Measurements from ENCODE around the gene SNTB2. TPM values are rescaled to one million over a fixed set of nuclear protein-coding genes. Genes with fewer than 3 reads are reported as not detected.

The SNTB2 gene
- total RNA-seq, 4 donors from 2014 or later = 32.5 to 60.4 (median 51.8) TPM

DNA sequence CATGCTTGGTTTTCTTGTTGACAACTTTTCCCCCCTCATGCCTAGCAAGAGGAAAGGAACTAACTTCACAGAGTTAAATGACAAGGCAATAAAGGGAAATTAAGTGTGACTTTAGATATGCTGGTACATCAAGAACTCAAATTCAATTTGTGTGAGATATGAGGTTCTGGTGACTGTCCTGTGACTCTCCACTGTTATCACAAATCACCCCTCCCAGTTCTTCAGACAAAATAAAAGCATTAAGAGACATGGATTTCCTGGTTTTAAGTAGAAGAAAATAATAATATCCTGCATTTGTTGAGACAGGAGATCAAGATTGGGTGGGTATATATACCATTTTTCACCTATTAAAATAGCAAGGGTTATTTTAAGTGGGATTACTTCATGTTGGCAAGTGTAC lies 46.2 kb downstream of the SNTB2 start:
- no peak for DNase-seq (ENCODE audit: low spot score in 2 of 2)
- intact Hi-C loops (cut with DNase I; ENCODE audit: low total_unique reads) = no loop called here
- no peak overlapping the region for H3K4me3 ChIP-seq (ENCODE audit: low read depth, poor library complexity, severe bottlenecking)
- no peak for TF ChIP-seq POLR2A (IDR thresholded peaks at IDR 0.05)
- TF ChIP-seq CTCF (IDR thresholded peaks at IDR 0.05) = no peak

DNA sequence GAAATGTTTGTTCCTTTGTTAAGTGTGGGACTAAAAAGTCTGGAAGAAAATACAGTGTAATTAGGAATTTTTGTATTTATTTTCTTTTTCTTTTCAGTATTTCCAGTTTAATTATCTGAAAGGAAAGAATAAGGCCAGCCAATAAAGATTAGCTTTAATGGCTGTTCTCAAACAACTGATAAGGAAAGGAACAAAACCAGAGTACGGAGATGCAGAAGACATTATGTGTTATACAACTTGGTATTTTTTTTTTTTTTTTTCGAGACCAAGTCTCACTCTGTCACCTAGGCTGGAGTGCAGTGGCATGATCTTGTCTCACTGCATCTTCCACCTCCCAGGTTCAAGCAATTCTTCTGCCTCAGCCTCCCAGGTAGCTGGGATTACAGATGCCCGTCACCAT lies 47.5 kb downstream of the SNTB2 start:
- no peak overlapping the region for H3K4me3 ChIP-seq (ENCODE audit: low read depth, poor library complexity, severe bottlenecking)
- WGBS, 2 donors = 90% methylated on average over 3 of the region's 3 CpGs
- TF ChIP-seq POLR2A (IDR thresholded peaks at IDR 0.05) = no peak
- TF ChIP-seq CTCF (IDR thresholded peaks at IDR 0.05) = no peak
- intact Hi-C loops (cut with DNase I; ENCODE audit: low total_unique reads) = no loop called here
- DNase-seq (ENCODE audit: low spot score in 2 of 2) = no peak

DNA sequence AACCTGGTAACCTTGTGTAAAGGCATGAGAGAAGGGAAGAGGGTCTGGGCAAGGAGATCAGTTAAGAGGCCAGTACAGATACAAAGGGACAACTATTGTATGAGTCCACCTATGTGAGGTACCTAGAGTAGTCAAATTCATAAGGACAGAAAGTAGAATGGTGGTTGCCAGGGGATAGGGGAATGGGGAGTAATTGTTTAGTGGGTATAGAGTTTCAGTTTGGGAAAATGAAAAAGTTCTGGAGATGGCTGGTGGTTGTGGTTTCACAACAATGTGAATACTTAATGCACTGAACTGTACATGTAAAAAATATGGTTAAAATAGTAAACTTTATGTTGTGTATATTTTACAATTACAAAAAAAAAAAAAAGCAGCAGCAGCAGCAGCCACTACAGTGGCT lies 49.4 kb downstream of the SNTB2 start:
- DNase-seq (ENCODE audit: low spot score in 2 of 2) = no peak
- H3K4me3 ChIP-seq (ENCODE audit: low read depth, poor library complexity, severe bottlenecking) = no peak overlapping the region
- TF ChIP-seq CTCF (IDR thresholded peaks at IDR 0.05) = no peak
- TF ChIP-seq POLR2A (IDR thresholded peaks at IDR 0.05) = no peak
- intact Hi-C loops (cut with DNase I; ENCODE audit: low total_unique reads) = no loop called here

- no peak for TF ChIP-seq CTCF (IDR thresholded peaks at IDR 0.05)
- no peak for TF ChIP-seq POLR2A (IDR thresholded peaks at IDR 0.05)
- WGBS, 2 donors = 74 to 86% methylated on average over 3 of the region's 3 CpGs
- no peak overlapping the region for H3K4me3 ChIP-seq (ENCODE audit: low read depth, poor library complexity, severe bottlenecking)
- intact Hi-C loops (cut with DNase I; ENCODE audit: low total_unique reads) = no loop called here
- DNase-seq (ENCODE audit: low spot score in 2 of 2) = no peak
Measured at GRCh38 chr16:69237296-69237695, 50.3 kb downstream of the SNTB2 start.

DNA sequence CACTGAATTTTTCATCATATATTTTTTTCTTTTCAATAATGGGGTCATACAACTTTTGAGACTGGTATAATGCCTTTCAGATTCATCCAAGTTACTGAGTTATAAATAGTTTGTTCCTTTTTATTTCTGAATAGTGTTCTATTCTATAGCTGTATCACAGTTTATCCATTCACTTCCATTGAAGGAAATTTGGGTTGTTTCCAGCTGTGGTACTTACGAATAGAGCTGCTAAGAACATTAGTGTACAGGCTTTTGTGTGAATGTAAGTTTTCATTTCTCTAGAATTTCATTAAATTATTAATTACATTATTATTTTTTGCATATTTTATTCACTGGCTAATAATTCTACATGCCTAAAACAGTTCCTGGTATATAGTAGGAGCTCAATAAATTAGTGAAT lies 52.9 kb downstream of the SNTB2 start:
- WGBS, 2 donors = 44 to 45% methylated on average over 1 of the region's 1 CpG
- DNase-seq (ENCODE audit: low spot score in 2 of 2) = no peak
- intact Hi-C loops (cut with DNase I; ENCODE audit: low total_unique reads) = no loop called here
- H3K4me3 ChIP-seq (ENCODE audit: low read depth, poor library complexity, severe bottlenecking) = no peak overlapping the region
- TF ChIP-seq CTCF (IDR thresholded peaks at IDR 0.05) (no peak), POLR2A (IDR thresholded peaks at IDR 0.05) (no peak)

DNA sequence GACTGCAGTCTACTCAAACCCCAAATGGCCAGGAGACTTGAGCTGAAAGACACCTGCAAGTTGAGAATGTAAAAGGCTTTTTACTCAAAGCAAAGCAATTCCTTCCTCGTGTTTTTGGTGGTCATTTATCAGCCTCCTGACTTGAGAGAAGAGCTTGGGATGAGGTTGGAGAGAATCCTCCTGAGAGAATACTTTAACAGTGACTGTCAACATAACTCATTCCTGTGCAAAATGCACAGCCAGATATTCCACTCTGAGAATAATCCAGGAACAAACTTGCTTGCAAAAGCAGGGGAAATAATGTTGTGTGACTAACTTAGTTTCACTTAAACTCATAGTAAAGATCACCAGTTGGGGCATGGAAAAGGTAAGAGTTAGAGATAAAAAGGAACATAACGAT lies 53.4 kb downstream of the SNTB2 start:
- H3K4me3 ChIP-seq (ENCODE audit: low read depth, poor library complexity, severe bottlenecking) = no peak overlapping the region
- no peak for TF ChIP-seq POLR2A (IDR thresholded peaks at IDR 0.05)
- TF ChIP-seq CTCF (IDR thresholded peaks at IDR 0.05) = no peak
- no peak for DNase-seq (ENCODE audit: low spot score in 2 of 2)
- 67 to 69% methylated on average over 2 of the region's 2 CpGs for WGBS, 2 donors
- intact Hi-C loops (cut with DNase I; ENCODE audit: low total_unique reads) = no loop called here
